NCI-H146 (cell line): ENCODE measurements around the gene WDFY1.

Experiments used
- DNase-seq: peaks from one replicate; lab custom pipeline; 2025; lab: John Stamatoyannopoulos, UW

WDFY1 gene

GRCh38 chr2:223930103-223930976, 14.8 kb downstream of the WDFY1 start:
- DNase-seq = no peak

- DNase-seq = no peak
Measured at GRCh38 chr2:223929571-223930102, 15.5 kb downstream of the WDFY1 start.

- no peak for DNase-seq
Measured at GRCh38 chr2:223928113-223929006, 16.8 kb downstream of the WDFY1 start.

GRCh38 chr2:223925106-223925505, 20.0 kb downstream of the WDFY1 start:
- no peak for DNase-seq

- no peak for DNase-seq
Measured at GRCh38 chr2:223923976-223924375, 21.2 kb downstream of the WDFY1 start.

GRCh38 chr2:223922308-223922707, 22.8 kb downstream of the WDFY1 start:
- DNase-seq = no peak

GRCh38 chr2:223921204-223921603, 23.9 kb downstream of the WDFY1 start:
- DNase-seq = no peak

- no peak for DNase-seq
Measured at GRCh38 chr2:223920109-223920508, 25.0 kb downstream of the WDFY1 start.

- no peak for DNase-seq
Measured at GRCh38 chr2:223918671-223919134, 26.4 kb downstream of the WDFY1 start.

- DNase-seq = no peak
Measured at GRCh38 chr2:223916181-223916920, 28.8 kb downstream of the WDFY1 start.

- DNase-seq = no peak
Measured at GRCh38 chr2:223915071-223915470, 30.1 kb downstream of the WDFY1 start.

- DNase-seq = no peak
Measured at GRCh38 chr2:223914324-223914723, 30.8 kb downstream of the WDFY1 start.

GRCh38 chr2:223909001-223909741, 36.0 kb downstream of the WDFY1 start:
- DNase-seq = no peak

- DNase-seq = no peak
Measured at GRCh38 chr2:223908304-223908998, 36.7 kb downstream of the WDFY1 start.

GRCh38 chr2:223905996-223906395, 39.1 kb downstream of the WDFY1 start:
- DNase-seq = no peak

GRCh38 chr2:223901854-223902253, 43.3 kb downstream of the WDFY1 start:
- no peak for DNase-seq

GRCh38 chr2:223901311-223901710, 43.8 kb downstream of the WDFY1 start:
- no peak for DNase-seq

GRCh38 chr2:223900531-223900930, 44.6 kb downstream of the WDFY1 start:
- DNase-seq = no peak

- DNase-seq = no peak
Measured at GRCh38 chr2:223900066-223900465, 45.1 kb downstream of the WDFY1 start.

GRCh38 chr2:223897669-223898330, 47.3 kb downstream of the WDFY1 start:
- no peak for DNase-seq
